HG03571 (cell line): ENCODE results near the gene MRGPRG.

Experiments
- ATAC-seq: cut with Tn5 transposase; IDR thresholded peaks from one replicate; pipeline ENCODE4 v1.9.1; 2021; ENCODE audit not compliant: unreplicated experiment

MRGPRG gene

DNA sequence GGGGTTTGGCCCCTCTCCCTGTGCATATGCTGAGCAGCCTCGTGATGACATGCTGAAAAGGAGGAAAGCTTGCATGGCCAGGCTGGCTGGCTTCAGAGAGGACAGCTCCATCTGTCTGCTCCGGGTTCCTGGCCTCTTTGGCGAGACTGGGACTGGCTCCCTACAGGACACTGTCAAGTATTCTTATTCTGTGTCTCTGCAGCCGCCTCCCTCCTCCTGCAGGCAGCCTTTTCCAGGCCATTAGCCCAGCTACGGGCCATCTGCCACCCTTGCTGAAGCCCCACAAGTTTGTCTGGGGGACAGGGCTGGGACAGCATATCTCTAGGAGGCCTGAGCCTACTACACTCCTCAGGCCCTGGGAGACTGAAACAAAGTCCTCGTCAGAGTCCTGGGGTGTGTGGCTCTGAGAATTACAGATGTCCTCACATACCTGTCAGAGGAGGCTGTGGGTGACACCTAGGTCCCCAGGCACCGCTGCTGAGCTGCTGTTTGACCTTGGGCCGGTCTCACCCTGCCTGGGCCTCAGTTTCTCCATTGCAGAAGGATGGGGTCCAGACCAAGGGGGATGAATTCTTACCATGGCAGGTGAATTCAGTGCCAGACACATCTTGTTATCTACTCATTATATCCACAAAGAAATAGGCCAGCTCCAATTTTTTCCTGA lies 11.0 kb downstream of the MRGPRG start:
- ATAC-seq = no peak

DNA sequence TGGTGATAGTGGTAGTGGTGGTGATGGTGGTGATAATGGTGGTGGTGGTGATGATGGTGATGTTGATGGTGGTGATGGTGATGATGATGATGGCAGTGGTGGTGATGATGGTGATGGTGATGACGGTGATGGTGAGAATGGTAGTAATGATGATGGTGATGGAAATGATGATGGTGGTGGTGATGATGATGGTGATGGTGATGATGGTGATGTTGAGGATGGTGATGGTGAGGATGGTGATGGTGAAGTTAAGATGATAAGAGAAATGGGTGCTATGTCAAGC lies 11.8 kb downstream of the MRGPRG start:
- ATAC-seq = no peak

DNA sequence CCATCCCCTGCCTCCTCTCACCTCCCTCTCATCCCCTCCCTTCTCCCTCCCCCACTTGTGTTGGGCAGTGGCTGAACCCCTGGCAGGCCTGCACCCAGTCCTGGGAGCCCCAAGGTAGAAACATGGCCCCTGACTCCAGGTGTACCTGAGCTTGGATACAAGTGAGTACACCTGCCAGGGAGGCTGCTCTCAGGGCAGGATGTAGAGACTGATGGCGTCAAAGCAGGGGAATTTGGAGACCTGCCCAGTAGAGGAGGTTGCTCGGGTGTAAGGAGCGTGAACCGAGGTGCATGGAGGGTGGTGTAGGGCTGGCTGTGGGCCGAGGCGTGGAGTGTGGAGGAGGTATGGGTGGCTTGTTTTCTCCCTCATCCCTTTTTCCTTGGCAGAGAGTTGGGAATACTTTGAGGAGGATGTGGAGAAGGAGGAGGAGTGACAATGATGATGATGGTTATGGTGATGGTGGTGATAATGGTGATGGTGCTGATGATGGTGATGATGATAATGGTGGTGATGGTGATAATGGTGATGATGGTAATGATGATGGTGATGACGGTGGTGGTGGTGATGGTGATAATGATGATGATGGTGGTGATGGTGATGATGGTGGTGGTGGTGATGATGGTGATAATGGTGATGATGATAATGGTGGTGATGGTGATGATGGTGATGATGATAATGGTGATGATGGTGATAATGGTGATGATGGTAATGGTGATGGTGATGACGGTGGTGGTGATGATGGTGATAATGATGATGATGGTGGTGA lies 12.3 kb downstream of the MRGPRG start:
- no peak for ATAC-seq

DNA sequence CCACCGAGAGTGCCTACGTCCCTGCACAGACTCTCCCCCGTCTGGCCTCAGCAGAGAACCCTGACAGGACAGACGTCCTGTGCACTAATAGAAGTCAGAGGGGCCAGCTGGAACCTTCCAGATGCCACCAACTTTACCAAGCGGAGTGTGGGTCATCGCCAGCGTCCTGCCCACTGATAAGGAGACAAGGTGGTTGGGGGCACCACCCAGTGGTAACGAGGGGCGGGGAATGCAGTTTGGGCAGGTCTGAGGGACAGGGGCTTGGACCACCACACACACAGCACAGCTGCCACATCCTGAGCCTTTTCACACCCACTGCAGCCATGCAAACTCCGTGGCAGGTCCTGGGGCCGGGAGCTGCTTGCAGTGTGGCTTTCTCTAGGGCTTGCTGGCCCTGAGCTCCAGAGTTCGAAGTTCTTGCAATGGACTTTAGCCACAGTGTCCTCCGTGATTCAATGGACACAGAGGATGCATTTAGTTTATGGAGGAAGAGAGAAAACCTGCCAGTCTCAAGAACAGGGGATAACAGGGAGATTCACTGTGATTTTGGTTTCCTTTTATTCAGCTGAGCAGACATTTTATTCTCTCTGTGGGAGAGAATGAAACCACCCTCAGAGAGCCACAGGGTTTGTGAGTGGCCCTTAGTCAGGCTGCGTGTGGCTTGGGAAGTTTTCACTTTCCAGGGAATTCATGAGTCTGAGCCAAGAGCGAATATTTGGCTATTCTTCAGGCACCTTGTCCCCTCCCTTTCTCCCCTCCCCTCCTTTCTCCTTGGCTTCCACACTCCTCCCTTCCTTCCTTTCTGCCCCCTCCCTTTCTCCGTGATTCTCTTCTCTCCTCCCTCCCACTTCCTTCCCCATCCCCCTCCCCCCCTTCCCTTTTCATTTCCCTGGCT lies 13.1 kb downstream of the MRGPRG start:
- ATAC-seq = no peak

DNA sequence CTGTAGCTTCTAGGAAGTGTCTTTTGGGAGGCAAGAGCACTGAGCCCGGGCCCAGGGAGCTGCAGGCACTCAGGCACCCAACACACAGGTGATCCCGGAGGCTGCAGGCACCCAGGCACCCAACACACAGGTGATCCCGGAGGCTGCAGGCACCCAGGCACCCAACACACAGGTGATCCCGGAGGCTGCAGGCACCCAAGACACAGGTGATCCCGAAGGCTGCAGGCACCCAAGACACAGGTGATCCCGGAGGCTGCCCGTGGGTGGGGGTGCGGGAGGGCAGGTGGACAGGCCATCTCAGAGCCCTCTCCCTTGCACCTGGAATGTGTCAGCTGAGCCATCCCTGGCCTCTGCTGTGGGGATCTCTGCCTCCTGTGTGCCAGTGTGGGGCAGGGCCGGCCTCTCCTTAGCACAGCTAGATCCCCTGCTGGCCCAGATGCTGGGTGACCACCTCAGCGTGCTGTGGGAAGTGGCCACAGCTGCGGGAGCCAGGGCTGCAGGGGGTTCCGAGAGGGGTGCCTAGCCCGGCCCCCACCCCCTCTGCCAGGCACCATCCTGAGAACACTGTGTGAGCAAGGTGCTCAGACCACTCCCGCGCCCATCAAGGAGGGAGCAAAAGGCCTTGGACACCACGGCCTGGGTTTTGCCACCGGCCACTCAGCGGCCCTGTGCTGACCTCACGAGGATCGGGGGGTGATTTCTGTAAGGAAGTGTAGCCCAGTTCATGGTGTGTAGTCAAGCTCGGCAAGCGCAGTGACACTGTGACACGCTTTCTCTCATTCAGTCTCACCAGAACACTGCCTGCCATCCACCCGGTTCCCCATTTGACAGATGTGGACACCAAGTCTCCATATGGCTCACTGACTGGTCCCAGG lies 14.2 kb downstream of the MRGPRG start:
- no peak for ATAC-seq

DNA sequence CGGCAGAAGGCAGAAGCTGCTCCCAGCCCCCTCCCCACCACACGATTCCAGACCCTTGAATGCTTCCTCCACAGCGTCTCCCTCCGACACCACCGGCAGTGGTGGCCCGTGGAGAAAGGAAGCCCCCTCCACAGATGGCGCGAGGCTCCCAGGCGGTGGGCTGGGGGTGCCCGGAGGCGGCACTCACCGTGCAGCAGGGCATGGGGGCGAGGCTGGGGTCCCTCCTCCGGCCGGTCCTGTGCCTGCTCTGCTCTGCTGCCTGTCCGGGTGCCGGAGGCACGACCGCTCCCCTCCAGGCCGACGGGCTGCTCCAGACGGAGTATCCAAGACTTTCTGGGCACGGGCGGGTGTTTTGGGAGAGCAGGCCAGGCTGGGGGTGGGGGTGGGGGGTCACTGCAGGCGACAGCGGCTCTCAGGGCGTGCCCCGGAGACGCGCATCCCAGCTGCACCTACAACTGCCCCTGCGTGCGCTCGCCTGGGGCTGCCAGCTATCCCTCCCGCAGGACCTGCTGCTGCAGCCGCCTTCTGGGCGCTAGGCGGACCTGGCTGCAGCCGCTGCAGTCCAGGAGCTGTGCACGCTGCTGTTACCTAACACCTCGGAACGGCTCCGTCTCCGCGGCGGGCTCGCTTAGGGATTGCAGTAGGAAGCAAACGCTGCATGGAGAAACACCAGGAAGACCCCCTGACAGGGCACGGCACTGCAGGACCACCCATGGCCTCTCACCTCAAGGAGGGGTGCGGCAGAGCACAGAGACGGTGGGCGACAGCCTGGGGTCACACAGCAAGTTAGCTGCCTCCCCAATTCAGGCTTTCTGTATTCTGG lies 15.2 kb downstream of the MRGPRG start:
- no peak for ATAC-seq

DNA sequence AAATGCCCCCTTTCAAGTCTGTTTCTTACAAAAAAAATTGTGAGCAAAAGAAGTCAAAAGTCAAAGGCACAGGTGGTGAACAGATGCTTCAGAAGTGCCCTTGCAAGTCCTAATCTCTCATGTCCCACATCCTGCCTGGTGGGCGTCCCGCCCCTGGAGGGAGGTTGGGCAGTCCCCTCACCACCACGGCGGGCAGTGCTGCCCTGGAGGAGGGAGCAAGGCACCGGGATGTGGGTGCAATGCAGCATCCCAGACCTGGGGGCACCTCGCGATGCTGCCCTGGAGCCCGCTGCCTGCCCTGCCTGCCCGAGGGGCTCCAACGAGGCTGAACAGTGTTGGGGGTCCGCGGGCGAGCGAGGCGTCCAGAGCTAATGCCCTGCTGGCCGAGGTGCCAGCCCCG lies 15.9 kb downstream of the MRGPRG start:
- ATAC-seq = no peak

DNA sequence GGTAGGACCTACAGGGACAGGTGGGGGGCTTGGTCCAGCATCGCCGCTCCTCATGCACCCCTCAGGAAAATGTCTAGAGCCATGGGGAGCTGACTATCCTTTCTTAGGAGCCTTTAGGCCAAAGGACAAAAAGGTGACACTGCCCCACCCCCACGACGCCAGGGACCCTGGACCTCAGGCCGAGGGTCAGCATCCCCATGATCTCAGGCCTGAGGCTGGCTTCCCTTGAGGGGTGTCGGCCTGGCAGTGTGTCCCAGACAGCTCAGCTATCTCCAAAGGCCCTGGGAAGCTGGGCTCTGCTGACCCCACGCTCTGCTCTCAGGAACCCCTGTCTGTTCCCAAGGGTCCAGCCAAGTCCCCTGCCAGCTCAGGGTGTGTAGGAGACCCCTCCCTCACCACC lies 16.3 kb downstream of the MRGPRG start:
- no peak for ATAC-seq

DNA sequence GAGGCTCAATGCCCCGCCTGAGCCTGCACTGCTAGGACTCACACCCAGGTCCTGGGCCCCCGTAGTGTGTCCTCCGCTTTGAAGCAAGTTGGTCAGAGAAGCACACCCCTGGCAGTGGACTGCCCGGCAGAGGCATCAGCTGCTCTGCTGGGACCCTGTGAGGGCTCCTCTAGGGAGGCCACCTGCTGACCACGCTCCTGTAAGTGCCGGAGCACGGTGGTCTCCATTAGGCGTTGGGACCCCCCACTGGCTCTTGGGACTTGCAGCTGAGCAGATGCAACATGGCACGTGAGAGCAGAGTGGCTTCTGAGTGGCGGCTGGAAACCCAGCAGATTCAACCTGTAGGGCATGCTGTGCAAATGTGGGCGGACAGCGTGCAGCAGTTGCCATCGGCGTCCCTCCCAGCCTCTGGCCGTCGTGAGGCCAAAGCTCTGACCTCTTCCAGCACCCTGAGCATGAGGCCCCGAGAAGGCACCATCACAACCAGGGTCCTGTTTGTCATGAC lies 16.9 kb downstream of the MRGPRG start:
- no peak for ATAC-seq

DNA sequence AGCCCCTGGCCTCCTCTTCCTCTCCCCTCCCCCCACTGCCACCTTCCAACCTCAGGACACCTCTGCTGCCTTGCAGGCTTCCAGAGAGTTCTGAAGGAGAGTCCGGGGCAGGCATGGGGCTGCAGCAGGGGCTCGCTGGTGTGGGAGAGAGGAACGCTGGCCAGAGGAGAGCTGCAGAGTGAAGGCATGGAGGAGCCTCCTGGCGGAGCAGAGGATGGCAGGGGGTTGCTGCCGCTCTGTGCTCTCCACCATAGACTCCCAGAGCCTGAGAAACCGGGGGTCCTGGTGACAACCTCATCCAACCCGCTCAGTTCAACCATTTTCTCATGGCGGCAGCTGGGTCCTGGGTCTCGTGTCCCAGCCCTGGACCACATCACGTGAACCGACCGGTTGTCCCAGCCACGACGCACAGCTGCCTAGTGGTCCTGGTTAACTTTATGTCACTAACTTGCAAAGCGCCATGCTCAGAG lies 17.5 kb downstream of the MRGPRG start:
- ATAC-seq = no peak

DNA sequence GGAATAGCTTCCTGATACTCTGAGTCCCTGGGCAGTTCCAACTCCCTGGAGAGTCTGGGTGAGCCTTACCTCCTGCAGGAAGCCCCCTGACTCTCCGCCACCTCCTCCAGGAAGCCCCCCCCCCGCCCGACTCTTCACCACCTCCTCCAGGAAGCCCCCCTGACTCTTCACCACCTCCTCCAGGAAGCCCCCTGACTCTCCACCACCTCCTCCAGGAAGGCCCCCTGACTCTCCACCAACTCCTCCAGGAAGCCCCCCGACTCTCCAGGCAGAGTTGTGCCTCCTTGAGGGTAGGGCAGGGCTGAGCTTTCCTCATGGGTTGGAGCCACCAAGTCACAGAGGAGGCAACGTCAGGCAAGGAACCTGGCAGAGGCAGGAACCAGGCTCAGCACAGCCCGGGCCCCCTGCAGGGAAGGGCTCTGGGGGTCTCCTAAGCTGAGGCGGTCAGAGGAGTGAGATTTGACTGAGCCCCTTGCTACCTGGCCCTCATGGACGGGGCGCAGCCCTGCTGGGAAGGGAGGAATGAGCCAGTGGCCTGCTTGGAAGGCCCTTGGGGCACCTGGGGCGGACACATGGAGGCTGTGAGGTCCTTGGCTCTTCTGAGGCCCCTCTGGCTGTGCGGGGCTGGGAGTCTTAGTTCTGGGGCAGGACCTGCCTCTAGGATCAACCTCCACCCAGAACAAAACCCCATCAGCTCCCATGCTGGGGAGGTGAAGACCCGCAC lies 18.1 kb downstream of the MRGPRG start:
- ATAC-seq = no peak

DNA sequence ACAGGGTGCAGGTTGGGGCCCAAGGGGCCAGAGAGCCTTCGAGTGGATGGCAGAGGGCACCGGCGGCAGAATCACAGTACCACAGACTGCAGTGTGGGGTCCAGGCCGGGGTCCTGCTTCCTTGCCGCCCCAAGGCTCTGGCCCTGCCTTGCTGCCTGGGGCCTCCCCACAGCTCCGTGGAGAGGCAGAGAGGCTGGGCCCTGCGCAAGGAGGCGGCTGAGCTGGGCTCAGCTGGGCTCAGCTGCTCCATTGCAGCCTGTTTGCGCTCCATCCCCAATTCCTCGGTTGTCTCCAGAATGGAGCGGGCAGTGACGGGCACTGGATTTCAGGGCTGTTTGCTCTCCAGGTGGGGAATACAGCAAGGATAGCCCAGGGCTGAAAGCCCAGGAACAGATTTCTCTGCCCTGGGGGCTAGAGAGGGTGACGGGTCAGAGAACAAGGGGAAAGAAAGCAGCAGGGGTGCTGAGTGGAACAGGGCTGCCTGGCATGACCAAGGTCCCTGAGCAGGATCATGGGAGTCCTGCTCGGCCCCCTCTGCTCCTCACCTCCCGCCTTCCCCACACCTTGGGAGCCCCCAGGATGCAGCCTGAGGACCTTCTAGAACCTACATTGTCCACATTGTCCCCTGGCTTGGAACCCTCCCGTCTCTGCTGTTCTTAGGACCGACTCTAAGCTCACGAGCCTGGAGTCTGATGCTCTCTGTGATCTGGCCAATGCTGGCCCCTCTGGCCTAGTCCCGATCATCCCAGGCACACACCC lies 18.9 kb downstream of the MRGPRG start:
- ATAC-seq = no peak

DNA sequence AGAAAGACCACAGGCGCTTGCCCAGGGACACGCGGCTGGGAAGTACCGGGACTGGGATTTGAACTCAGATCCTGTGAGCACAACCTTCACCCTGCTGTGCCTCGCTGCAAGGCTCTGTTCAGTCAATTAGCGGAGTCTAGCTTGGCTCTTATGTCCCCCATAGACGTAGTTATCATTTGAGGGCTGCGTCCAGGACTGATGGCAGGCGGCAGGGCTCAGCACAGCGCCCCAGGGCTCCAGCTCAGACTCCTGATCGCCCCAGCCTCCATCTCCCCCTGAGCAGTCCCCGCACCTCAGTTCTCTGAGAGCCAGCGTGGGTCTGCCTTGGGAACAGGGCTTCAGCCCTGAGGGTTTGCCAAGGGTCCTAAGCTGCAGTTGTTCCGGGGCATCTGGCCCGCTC lies 19.8 kb downstream of the MRGPRG start:
- ATAC-seq = no peak

DNA sequence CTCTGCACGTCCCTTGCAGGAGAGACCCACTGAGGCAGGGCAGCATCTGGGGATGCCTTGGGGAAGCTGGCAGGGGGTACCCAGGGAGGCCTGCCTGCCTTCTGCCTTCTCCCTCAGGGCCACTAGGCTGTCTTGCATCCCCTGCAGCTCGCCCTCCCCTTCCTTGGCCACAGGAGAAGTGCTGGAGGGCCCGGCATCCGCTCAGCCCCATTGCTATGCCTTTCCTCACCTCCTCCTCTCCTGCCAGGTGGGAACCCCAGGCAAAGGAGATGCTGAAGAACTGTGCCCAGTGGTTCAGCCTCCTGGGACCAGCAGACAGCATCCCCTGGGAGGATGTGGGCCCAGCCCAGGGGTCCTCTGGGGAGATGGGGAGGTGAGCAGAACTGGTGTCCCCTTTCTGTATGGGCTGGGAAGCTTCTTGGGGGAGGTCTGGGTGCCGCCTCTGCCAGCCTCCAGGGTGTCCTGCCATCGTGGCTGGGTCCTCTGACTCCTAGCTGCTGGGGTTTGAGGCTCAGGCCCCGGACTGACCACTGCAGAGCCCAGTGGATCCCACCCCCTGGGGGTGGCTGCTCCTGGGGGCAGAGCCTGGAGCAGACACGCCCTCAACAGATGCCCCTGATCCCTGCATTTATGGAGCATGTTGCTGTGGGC lies 20.6 kb downstream of the MRGPRG start:
- ATAC-seq = no peak

DNA sequence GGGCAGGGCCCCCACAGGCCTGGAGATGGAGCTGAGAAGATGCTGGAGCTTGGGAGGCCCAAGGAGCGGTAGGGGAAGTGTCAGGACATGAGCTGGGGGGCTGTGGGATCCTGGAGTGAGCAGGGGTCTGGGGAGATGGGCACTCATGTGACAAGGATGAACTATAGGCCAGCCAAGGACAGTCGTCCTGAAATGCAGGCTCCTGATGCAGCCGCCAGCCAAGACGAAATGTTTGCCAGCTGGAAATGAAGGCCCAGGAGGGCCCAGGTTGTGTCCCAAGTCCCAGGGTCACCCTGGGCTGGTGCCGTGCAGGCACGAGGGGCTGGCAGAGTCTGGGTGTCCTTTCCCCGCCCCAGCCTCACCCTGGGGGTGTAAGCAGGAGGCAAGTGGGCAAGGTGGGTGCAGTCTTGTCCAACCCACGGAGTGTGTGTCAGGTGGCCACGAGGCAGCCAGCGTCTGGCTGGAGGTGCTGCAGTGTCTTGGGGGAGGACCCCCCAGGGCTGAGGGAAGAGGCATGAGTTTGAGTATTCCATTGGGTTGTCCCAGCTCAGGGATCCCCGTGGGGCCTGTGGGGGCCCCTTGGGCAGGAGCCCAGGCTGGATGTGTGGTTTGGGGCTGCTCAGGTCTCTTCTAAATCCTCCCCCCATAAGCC lies 21.4 kb downstream of the MRGPRG start:
- no peak for ATAC-seq

DNA sequence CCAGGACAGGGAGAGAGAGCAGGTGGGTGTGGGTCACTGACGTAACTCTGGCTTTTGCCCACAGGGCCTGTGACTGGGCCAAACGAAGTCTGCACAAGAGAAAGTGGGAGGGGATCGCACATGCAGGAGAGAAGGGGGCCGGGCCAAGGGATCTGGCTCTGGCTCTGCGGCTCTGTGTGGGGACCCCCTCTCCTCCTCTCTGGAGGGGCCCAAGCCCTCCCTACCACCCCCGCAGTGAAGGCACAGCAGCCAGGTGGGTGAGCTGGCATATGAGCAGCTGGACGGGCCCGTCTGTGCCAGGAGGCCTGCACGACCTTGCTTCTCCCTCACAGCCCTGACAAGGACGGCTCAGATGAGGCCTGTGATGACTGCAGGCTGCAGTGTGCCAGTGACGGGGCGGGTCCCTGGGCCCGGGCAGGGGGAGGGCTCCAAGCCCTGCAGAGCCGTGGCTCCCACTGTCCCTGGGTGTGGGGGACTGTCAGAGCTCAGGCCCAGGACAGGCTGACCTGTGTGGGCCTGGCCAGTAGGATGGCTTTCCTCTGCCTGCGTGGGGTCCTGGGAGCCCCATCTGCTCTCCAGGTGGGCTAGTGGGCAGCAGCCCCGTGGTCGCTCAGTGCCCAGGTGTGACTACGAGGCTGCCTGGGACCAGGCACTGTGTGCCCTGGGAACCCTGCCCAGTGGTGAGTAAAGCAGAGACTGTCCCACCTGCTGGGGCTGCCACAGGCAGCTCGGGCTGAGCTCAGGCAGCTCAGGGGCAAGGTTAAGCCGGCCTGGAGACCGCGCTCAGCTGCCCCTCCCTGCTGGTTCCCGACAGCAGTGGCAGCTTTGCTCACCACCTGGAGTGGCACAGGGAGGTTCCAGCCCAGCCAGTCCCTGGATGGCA lies 22.2 kb downstream of the MRGPRG start:
- no peak for ATAC-seq
